GM23248 (cell line): Measurements from ENCODE around the gene HTT.

Experiments
- EZH2 ChIP-seq: fragments of 200-600 bp; sonication (generic); IDR thresholded peaks from 2 replicates; pipeline ENCODE4 v1.6.1; 2018; ENCODE audit warnings: antibody characterized with exemption, mild to moderate bottlenecking; ENCODE audit not compliant: insufficient read depth, poor library complexity, severe bottlenecking
- EZH2phosphoT487 ChIP-seq: fragments of 200-600 bp; sonication (generic); IDR thresholded peaks from 2 replicates; pipeline ENCODE4 v1.6.1; 2018; ENCODE audit warnings: antibody characterized with exemption, moderate library complexity, mild to moderate bottlenecking, low read depth; ENCODE audit not compliant: insufficient read depth

DNA sequence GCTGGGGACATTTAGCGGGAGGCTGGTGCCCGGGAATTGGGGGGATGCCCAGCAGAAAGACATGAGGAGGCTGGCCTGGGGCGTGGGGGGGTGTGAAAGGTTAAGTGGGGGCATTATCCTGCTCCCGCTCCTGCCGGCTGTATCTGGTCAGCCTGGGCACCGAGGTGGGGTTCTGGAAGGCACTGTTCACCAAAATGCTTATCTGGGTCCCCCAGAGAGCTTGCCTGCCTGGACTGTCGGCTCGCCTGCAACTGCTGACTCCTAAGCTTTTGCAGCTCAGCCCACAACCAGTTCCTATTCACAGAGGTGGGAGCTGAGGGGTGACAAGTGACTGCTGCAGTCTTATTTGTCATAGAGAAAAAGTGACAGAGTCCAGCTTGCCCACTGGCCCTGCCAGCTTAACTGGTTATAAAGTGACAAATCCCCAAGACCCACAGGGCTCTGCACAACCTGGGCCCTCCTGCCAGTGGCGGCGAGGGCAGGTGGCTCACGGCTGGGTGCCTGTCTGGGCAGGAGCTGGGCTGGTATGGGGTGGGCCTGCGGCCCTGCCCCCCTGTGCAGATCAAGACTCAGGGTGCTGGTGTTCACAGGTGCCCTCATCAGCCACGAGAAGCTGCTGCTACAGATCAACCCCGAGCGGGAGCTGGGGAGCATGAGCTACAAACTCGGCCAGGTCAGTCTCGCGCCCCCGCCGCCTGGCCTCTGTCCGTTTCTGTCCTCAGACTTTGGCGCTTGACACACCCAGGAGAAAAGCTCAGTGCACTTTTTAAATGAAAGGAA lies 150.8 kb downstream of the HTT start:
- TF ChIP-seq EZH2phosphoT487 (no peak), EZH2 (no peak)
